K562 (cell line): ENCODE results near the gene VPS13D. TPM values are rescaled to one million over a fixed set of nuclear protein-coding genes. Genes with fewer than 3 reads are reported as not detected.

Source experiments
- ATAC-seq: fragments of 200-7000 bp; cut with Tn5 transposase; 3 replicates; pipeline ENCODE4 v1.9.1; 2020; ENCODE audit warnings: moderate library complexity
- BruUV-seq: library from RNA; stranded (reverse); fragments of 400-500 nt; replicated peaks from 2 replicates; lab custom pipeline; 2021; lab: Mats Ljungman, UMichigan
- CTCF ChIA-PET: fragments of 300-600 bp; formaldehyde crosslinking; extraction: SDS; loops from one replicate; lab custom pipeline; 2021; ENCODE audit warnings: low intra/inter-chr PET ratio; lab: Yijun Ruan, JAX
- POLR2A ChIA-PET: fragments of 300-600, 350-650 bp; sonication (Branson Sonifier 250); formaldehyde crosslinking; extraction: SDS; loops from one replicate; lab custom pipeline; 2021; ENCODE audit warnings: antibody characterized with exemption, inconsistent platforms; lab: Yijun Ruan, JAX
- DNase-seq, 4 experiments: peaks; one replicate each; pipeline versions ENCODE4 v3.0.0 to v3.0.0-alpha.2; 2011 to 2018; ENCODE audit warnings: low spot score in 3 of 4, mixed read lengths in 3 of 4; ENCODE audit errors: extremely low read depth in 1 of 4
- FAIRE-seq: peaks from 2 replicates; lab custom pipeline; 2011; peaks lifted over from hg19 to GRCh38; lab: Jason Lieb, UNC
- H2AFZ ChIP-seq: 2 replicates; pipeline ENCODE4 v1.6.0; 2011; ENCODE audit warnings: low read depth, low read length, control low read depth, inconsistent platforms
- H3K27ac ChIP-seq: fragments of 200-600 bp; 3 replicates; pipeline ENCODE4 v1.8.0; 2011; ENCODE audit warnings: low read depth, mild to moderate bottlenecking, control low read depth, inconsistent platforms, low read length, moderate library complexity, mixed read lengths; ENCODE audit errors: extremely low read depth
- H3K27me3 ChIP-seq, 2 experiments: fragments of 300-600 bp in 1 of 2; 2 replicates in 1 of 2; 3 replicates in 1 of 2; pipeline versions ENCODE4 v1.6.0 to v1.8.0; 2011; ENCODE audit warnings: inconsistent platforms in 2 of 2, low read length in 2 of 2, mild to moderate bottlenecking in 1 of 2, mixed read lengths in 1 of 2, moderate library complexity in 1 of 2; ENCODE audit not compliant: control insufficient read depth in 2 of 2, insufficient read depth in 2 of 2
- H3K36me3 ChIP-seq: fragments of 300-600 bp; 3 replicates; pipeline ENCODE4 v1.8.0; 2011; ENCODE audit warnings: mild to moderate bottlenecking, low read length, inconsistent platforms; ENCODE audit not compliant: control insufficient read depth, insufficient read depth
- H3K4me1 ChIP-seq, 2 experiments: fragments of 200-600 bp in 1 of 2; replicated peaks in 1 of 2; 2 replicates in 1 of 2; 3 replicates in 1 of 2; pipeline versions ENCODE4 v1.5.1 to v1.8.0; 2011; ENCODE audit warnings: inconsistent platforms in 2 of 2, low read length in 2 of 2, mild to moderate bottlenecking in 1 of 2, mixed read lengths in 1 of 2, moderate library complexity in 1 of 2; ENCODE audit not compliant: control insufficient read depth in 2 of 2, insufficient read depth in 2 of 2
- H3K4me2 ChIP-seq: 2 replicates; pipeline ENCODE4 v1.6.1; 2011; ENCODE audit warnings: low read length, control low read depth, inconsistent platforms, mixed read lengths; ENCODE audit not compliant: insufficient read depth
- H3K4me3 ChIP-seq: fragments of 200-600 bp; sonication (generic), shearing (Covaris generic); 2 replicates; pipeline ENCODE4 v1.5.1; 2016; ENCODE audit warnings: control low read depth, inconsistent platforms
- H3K79me2 ChIP-seq: fragments of 200-600 bp; 3 replicates; pipeline ENCODE4 v1.8.0; 2011; ENCODE audit warnings: low read length, inconsistent platforms; ENCODE audit not compliant: control insufficient read depth, insufficient read depth
- H3K9ac ChIP-seq, 2 experiments: 2 replicates each; pipeline versions ENCODE4 v1.6.0 to v1.6.1; 2011; ENCODE audit warnings: low read depth in 2 of 2, low read length in 2 of 2, control low read depth in 1 of 2, inconsistent platforms in 1 of 2, mild to moderate bottlenecking in 1 of 2, mixed read lengths in 1 of 2; ENCODE audit not compliant: insufficient read depth in 1 of 2
- H3K9me1 ChIP-seq: one replicate; pipeline ENCODE4 v1.6.0; 2011; ENCODE audit warnings: inconsistent platforms, mild to moderate bottlenecking, low read length, moderate library complexity; ENCODE audit not compliant: control insufficient read depth, insufficient read depth
- H3K9me3 ChIP-seq: replicated peaks from 2 replicates; pipeline ENCODE4 v1.5.1; 2011; ENCODE audit warnings: low read depth, low read length, inconsistent platforms; ENCODE audit not compliant: control insufficient read depth, insufficient read depth
- H4K20me1 ChIP-seq: replicated peaks from 2 replicates; pipeline ENCODE4 v1.6.1; 2011; ENCODE audit warnings: low read length, inconsistent platforms, mixed read lengths; ENCODE audit not compliant: control insufficient read depth, insufficient read depth
- CBX2 ChIP-seq: fragments of 200-600 bp; sonication (generic); IDR thresholded peaks from one replicate; pipeline ENCODE4 v1.6.1; 2012; ENCODE audit warnings: mild to moderate bottlenecking, low read length, inconsistent platforms; ENCODE audit not compliant: insufficient read depth, poor library complexity, severe bottlenecking
- ETV6 ChIP-seq, 3 experiments: fragments of 150-350 bp in 1 of 3; sonication (generic) in 1 of 3; formaldehyde crosslinking in 1 of 3; IDR thresholded peaks; 2 replicates each; pipeline versions ENCODE4 v1.6.1 to v1.8.0; 2014 to 2022; ENCODE audit warnings: borderline replicate concordance in 2 of 3, low read depth in 2 of 3, antibody characterized with exemption in 1 of 3, low read length in 1 of 3, mild to moderate bottlenecking in 1 of 3, missing genetic modification reagents in 1 of 3
- MYBL2 ChIP-seq, 2 experiments: fragments of 450-650 bp in 1 of 2; sonication (generic) in 1 of 2; formaldehyde crosslinking in 1 of 2; IDR thresholded peaks; 2 replicates each; pipeline versions ENCODE4 v1.6.1 to v1.8.1; 2017 to 2022; ENCODE audit warnings: borderline replicate concordance in 1 of 2, inconsistent platforms in 1 of 2, low read depth in 1 of 2, mild to moderate bottlenecking in 1 of 2, missing genetic modification reagents in 1 of 2, moderate library complexity in 1 of 2
- MYNN ChIP-seq, 2 experiments: sonication (generic); formaldehyde crosslinking in 1 of 2; IDR thresholded peaks; 2 replicates each; pipeline versions ENCODE4 v1.5.0 to v1.6.1; 2016 to 2020; ENCODE audit warnings: antibody characterized with exemption in 1 of 2, missing genetic modification reagents in 1 of 2
- SAFB2 ChIP-seq: fragments of 200-400 bp; formaldehyde crosslinking; IDR thresholded peaks from 2 replicates; pipeline ENCODE4 v1.6.1; 2018; ENCODE audit warnings: borderline replicate concordance, low read length, low read depth, moderate library complexity; ENCODE audit not compliant: severe bottlenecking
- SOX6 ChIP-seq: fragments of 450-650 bp; IDR thresholded peaks from 2 replicates; pipeline ENCODE4 v1.6.1; 2014; ENCODE audit warnings: mild to moderate bottlenecking
- ZBED1 ChIP-seq: IDR thresholded peaks from 2 replicates; pipeline ENCODE4 v1.6.1; 2014
- WGBS: fragments of 100-300 bp; shearing (Covaris generic); methylation state at CpG from one replicate; pipeline ENCODE4 v1.1.6; 2016; ENCODE audit warnings: low coverage, mixed read lengths; ENCODE audit not compliant: insufficient coverage; ENCODE audit errors: missing lambda C conversion rate; 5-methylcytosine and 5-hydroxymethylcytosine counted together
- in situ Hi-C: fragments of 300-500 bp; cut with MboI; formaldehyde crosslinking; loops from 4 replicates; pipeline ENCODE4 v1.15.0; 2018; ENCODE audit warnings: inconsistent platforms, mixed read lengths
- intact Hi-C: fragments of 100-400 bp; cut with micrococcal nuclease; formaldehyde crosslinking; loops from 2 replicates; pipeline ENCODE4 v1.14.2; 2022
- polyA plus RNA-seq, 8 experiments: library from polyadenylated mRNA; depleted of rRNA in 4 of 8; stranded (reverse) in 5 of 8; unstranded in 3 of 8; fragments of >200 nt; fragmentation: Nextera tagmentation in 2 of 8; fragmentation: Illumina TruSeq in 1 of 8; extraction: Ambion mirVana in 2 of 8; extraction: Trizol in 1 of 8; gene quantifications; 2 replicates each; pipeline versions ENCODE4 v1.2.1 to v1.2.3, GENCODE V29; 2011 to 2014; ENCODE audit warnings: inconsistent platforms in 1 of 8, missing spikeins in 1 of 8
- total RNA-seq, 7 experiments: library from RNA; depleted of rRNA in 6 of 7; stranded (reverse); fragments of >200 nt in 6 of 7; fragmentation: Illumina TruSeq in 2 of 7; extraction: Trizol in 2 of 7; gene quantifications; 2 replicates each; pipeline versions ENCODE4 v1.2.1 to v1.2.3, GENCODE V29; 2011 to 2021; ENCODE audit warnings: low replicate concordance in 1 of 7
- TF ChIP-seq, protein P1 (sequence below): sonication (generic); formaldehyde crosslinking; IDR thresholded peaks from 2 replicates; pipeline ENCODE4 v1.8.0; 2023; ENCODE audit warnings: missing genetic modification reagents, mild to moderate bottlenecking, borderline replicate concordance

VPS13D gene
- total and polyA plus RNA-seq, 9 of the 15 experiments (the other 6 are each of a cell fraction or from before 2014, with no cell fraction given) = 6.1 to 51.5 (median 38.5) TPM

DNA sequence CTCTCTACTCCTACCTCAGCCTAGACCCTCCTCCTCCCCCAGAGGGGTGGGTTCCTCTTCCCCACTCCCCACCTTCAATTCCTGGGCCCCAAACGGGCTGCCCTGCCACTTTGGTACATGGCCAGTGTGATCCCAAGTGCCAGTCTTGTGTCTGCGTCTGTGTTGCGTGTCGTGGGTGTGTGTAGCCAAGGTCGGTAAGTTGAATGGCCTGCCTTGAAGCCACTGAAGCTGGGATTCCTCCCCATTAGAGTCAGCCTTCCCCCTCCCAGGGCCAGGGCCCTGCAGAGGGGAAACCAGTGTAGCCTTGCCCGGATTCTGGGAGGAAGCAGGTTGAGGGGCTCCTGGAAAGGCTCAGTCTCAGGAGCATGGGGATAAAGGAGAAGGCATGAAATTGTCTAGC lies 21.6 kb upstream of the VPS13D start (continued):
- TF ChIP-seq, protein P1, sequence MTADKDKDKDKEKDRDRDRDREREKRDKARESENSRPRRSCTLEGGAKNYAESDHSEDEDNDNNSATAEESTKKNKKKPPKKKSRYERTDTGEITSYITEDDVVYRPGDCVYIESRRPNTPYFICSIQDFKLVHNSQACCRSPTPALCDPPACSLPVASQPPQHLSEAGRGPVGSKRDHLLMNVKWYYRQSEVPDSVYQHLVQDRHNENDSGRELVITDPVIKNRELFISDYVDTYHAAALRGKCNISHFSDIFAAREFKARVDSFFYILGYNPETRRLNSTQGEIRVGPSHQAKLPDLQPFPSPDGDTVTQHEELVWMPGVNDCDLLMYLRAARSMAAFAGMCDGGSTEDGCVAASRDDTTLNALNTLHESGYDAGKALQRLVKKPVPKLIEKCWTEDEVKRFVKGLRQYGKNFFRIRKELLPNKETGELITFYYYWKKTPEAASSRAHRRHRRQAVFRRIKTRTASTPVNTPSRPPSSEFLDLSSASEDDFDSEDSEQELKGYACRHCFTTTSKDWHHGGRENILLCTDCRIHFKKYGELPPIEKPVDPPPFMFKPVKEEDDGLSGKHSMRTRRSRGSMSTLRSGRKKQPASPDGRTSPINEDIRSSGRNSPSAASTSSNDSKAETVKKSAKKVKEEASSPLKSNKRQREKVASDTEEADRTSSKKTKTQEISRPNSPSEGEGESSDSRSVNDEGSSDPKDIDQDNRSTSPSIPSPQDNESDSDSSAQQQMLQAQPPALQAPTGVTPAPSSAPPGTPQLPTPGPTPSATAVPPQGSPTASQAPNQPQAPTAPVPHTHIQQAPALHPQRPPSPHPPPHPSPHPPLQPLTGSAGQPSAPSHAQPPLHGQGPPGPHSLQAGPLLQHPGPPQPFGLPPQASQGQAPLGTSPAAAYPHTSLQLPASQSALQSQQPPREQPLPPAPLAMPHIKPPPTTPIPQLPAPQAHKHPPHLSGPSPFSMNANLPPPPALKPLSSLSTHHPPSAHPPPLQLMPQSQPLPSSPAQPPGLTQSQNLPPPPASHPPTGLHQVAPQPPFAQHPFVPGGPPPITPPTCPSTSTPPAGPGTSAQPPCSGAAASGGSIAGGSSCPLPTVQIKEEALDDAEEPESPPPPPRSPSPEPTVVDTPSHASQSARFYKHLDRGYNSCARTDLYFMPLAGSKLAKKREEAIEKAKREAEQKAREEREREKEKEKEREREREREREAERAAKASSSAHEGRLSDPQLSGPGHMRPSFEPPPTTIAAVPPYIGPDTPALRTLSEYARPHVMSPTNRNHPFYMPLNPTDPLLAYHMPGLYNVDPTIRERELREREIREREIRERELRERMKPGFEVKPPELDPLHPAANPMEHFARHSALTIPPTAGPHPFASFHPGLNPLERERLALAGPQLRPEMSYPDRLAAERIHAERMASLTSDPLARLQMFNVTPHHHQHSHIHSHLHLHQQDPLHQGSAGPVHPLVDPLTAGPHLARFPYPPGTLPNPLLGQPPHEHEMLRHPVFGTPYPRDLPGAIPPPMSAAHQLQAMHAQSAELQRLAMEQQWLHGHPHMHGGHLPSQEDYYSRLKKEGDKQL = no peak
- TF ChIP-seq, all 486 proteins: peak for 3

DNA sequence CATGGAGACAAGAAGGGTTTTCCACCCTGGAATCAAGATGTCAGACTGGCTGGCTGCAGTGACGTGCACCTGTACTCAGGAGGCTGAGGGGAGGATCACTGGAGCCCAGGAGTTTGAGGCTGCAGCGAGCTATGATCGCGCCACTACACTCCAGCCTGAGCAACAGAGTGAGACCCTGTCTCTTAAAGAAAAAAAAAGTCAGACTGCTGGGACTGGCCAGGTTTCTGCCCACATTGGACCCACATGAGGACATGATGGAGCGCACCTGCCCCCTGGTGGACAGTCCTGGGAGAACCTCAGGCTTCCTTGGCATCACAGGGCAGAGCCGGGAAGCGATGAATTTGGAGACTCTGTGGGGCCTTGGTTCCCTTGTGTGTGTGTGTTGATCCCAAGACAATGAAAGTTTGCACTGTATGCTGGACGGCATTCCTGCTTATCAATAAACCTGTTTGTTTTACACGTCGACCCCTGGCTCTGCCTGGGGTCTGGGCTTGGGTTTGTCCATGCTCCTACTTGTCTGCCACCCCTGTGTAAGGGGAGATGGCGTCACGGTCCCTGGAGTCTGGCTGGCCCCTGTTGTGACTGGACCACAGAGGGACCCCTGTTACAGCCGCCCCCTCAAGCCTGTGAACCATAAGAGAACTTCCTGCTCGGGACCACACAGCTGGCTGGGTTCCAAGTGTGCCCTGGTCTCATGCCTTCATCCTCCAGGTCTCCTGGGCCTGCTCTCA lies 20.9 kb upstream of the VPS13D start:
- FAIRE-seq = peak; percentile 93
- CTCF ChIA-PET = interaction anchor here (0.6 to 7.6 kb wide), 3 partner anchors 9 to 90 kb away, joined by 3 to 195 read pairs (median 33); no protein-coding TSS in a partner anchor
- TF ChIP-seq ZBED1 = no peak; the same call in 1 of the 2 replicates
- TF ChIP-seq MYBL2 (IDR thresholded peaks at IDR 0.05; ENCODE audit: low read depth) = no peak
- TF ChIP-seq MYBL2 (CRISPR knock-in tag; IDR thresholded peaks at IDR 0.05; ENCODE audit: borderline replicate concordance) = no peak
- TF ChIP-seq SOX6 = peak; percentile 16; the same call in 1 of the 2 replicates
- no peak for TF ChIP-seq ETV6 (IDR thresholded peaks at IDR 0.05; ENCODE audit: borderline replicate concordance in 1 of 2, low read depth in 2 of 2, low read length in 1 of 2)
- no peak for TF ChIP-seq ETV6 (CRISPR knock-in tag; IDR thresholded peaks at IDR 0.05; ENCODE audit: borderline replicate concordance)
- TF ChIP-seq CBX2 = no peak
- no peak for TF ChIP-seq SAFB2
- peak; percentile 95 for TF ChIP-seq MYNN (IDR thresholded peaks at IDR 0.05)
- TF ChIP-seq MYNN (CRISPR knock-in tag; IDR thresholded peaks at IDR 0.05) = no peak

More for the DNA sequence above, 20.9 kb upstream of the VPS13D start:
- Histone ChIP-seq H3K4me2 (no peak overlapping the region), H3K27me3 (no peaks in the 10 kb centered on the region), H3K36me3 (peaks cover 17% of the 10 kb centered on the region; the same call in 2 of the 3 replicates), H3K27ac (no peak overlapping the region), H2AFZ (no peak overlapping the region), H3K9ac (0 out of 4 replicates have a peak overlapping the region, but pooled peaks of 1 of the 2 experiments have one; percentile 20), H3K79me2 (no peaks in the 10 kb centered on the region), H3K9me3 (no peaks in the 10 kb centered on the region), H3K4me3 (no peak overlapping the region), H3K9me1 (no peaks in the 10 kb centered on the region), H3K4me1 (peaks cover 3 to 17% of the 10 kb centered on the region in 2 experiments; a peak in 4 of 5 replicates), H4K20me1 (0 out of 2 replicates have a peak, but pooled peaks cover 3% of the 10 kb centered on the region)
- DNase-seq = peak; percentile 85 to 90 (median 87)
- intact Hi-C loops = loop anchor here (1.0 to 5.0 kb wide), 3 partner anchors 47 to 85 kb away; no protein-coding TSS in a partner anchor
- ATAC-seq = peak; percentile 91
- POLR2A ChIA-PET = interaction anchor here (0.6 to 3.5 kb wide), 2 partner anchors 28 to 84 kb away, joined by 3 to 13 read pairs; no protein-coding TSS in a partner anchor
- 28% methylated on average over 14 of the region's 14 CpGs for WGBS
- in situ Hi-C loops = no loop called here
- TSS peak; percentile 75 for BruUV-seq
